Subcutaneous adipose tissue (tissue), 4 donors: ENCODE results near the gene CDAN1. TPM values are rescaled to one million over a fixed set of nuclear protein-coding genes. Genes with fewer than 3 reads are reported as not detected.

Source experiments
- CTCF ChIP-seq: fragments of 450-650 bp; IDR thresholded peaks from one replicate; pipeline ENCODE4 v1.5.1; 2016; ENCODE audit warnings: low read depth, mild to moderate bottlenecking, control low read depth, antibody characterized with exemption, moderate library complexity
- total RNA-seq, 4 donors: library from RNA; depleted of rRNA; stranded (reverse); fragments of >200 nt; gene quantifications; one replicate each; pipeline ENCODE4 v1.1.0, GENCODE V29; 2016

Gene CDAN1
- total RNA-seq, 4 donors from 2014 or later, result 5.2 to 16.0 (median 9.2) TPM

- TF ChIP-seq CTCF, result no peak
These were observed 35.2 kb upstream of the CDAN1 start for GRCh38 chr15:42772144-42772543.

- TF ChIP-seq CTCF, result no peak
These were observed 23.8 kb upstream of the CDAN1 start for GRCh38 chr15:42760759-42761158.

GRCh38 chr15:42759093-42759492, 22.2 kb upstream of the CDAN1 start:
- no peak for TF ChIP-seq CTCF

GRCh38 chr15:42750306-42750705, 13.4 kb upstream of the CDAN1 start:
- TF ChIP-seq CTCF, result no peak

- no peak for TF ChIP-seq CTCF
These were observed 12.3 kb upstream of the CDAN1 start for GRCh38 chr15:42749266-42749665.

GRCh38 chr15:42744195-42744594, 7.3 kb upstream of the CDAN1 start:
- no peak for TF ChIP-seq CTCF

- TF ChIP-seq CTCF, result no peak
These were observed 5.2 kb upstream of the CDAN1 start for GRCh38 chr15:42742149-42742548.
